HCT116 (cell line): Measurements from ENCODE around the gene SLC12A5. TPM values are rescaled to one million over a fixed set of nuclear protein-coding genes. Genes with fewer than 3 reads are reported as not detected.

ENCODE experiments used
- ATAC-seq: fragments of 200-7000 bp; cut with Tn5 transposase; 2 replicates; pipeline ENCODE4 v1.9.1; 2020; ENCODE audit warnings: mild to moderate bottlenecking, moderate library complexity
- BruUV-seq: library from RNA; stranded (reverse); fragments of 400-500 nt; replicated peaks from 2 replicates; lab custom pipeline; 2021; lab: Mats Ljungman, UMichigan
- CTCF ChIA-PET: fragments of 300-600 bp; sonication (Branson Sonifier 250); formaldehyde crosslinking; loops from one replicate; lab custom pipeline; 2021; ENCODE audit warnings: antibody characterized with exemption; lab: Charles Lee
- POLR2A ChIA-PET: fragments of 300-600, 350-600 bp; sonication (Branson Sonifier 250); formaldehyde crosslinking; loops from one replicate; lab custom pipeline; 2021; ENCODE audit warnings: antibody characterized with exemption; lab: Charles Lee
- RAD21 ChIA-PET, 2 experiments: fragments of 300-600 bp; sonication (Branson Sonifier 250); formaldehyde crosslinking; loops; one replicate each; lab custom pipeline; 2023; ENCODE audit warnings: low total read pairs in 2 of 2; ENCODE audit not compliant: uncharacterized antibody in 2 of 2, unreplicated experiment in 2 of 2, low non-redundant PET in 1 of 2; lab: Charles Lee
- DNase-seq: peaks from one replicate; pipeline ENCODE4 v3.0.0-alpha.2; 2010; ENCODE audit warnings: low read depth, low spot score
- H2AFZ ChIP-seq: fragments of 200-600 bp; shearing (Covaris generic), sonication (generic); 2 replicates; pipeline ENCODE4 v1.6.1; 2017; ENCODE audit warnings: low read depth, mixed run types, mixed read lengths, antibody characterized with exemption, low read length; ENCODE audit not compliant: poor library complexity, severe bottlenecking
- H3K27ac ChIP-seq: 2 replicates; pipeline ENCODE4 v1.5.1; 2012; ENCODE audit warnings: low read depth, low read length
- H3K27me3 ChIP-seq: fragments of 200-600 bp; sonication (generic); 2 replicates; pipeline ENCODE4 v1.6.1; 2016; ENCODE audit warnings: mixed run types, low read length, mixed read lengths; ENCODE audit not compliant: insufficient read depth
- H3K36me3 ChIP-seq, 2 experiments: fragments of 200-500 bp in 1 of 2; fragments of 200-600 bp in 1 of 2; sonication (Bioruptor generic) in 1 of 2; sonication (generic) in 1 of 2; 2 replicates each; pipeline versions ENCODE4 v1.5.1 to v1.6.1; 2014 to 2016; ENCODE audit warnings: low read length in 2 of 2, inconsistent platforms in 1 of 2, mixed read lengths in 1 of 2, mixed run types in 1 of 2; ENCODE audit not compliant: insufficient read depth in 2 of 2, control insufficient read depth in 1 of 2
- H3K4me1 ChIP-seq, 2 experiments: fragments of 200-600 bp in 1 of 2; sonication (generic) in 1 of 2; 2 replicates each; pipeline versions ENCODE4 v1.5.1 to v1.6.1; 2012 to 2017; ENCODE audit warnings: low read length in 2 of 2, inconsistent platforms in 1 of 2, mild to moderate bottlenecking in 1 of 2, mixed read lengths in 1 of 2, mixed run types in 1 of 2, moderate library complexity in 1 of 2; ENCODE audit not compliant: insufficient read depth in 2 of 2, control insufficient read depth in 1 of 2
- H3K4me2 ChIP-seq: fragments of 200-600 bp; sonication (generic); 2 replicates; pipeline ENCODE4 v1.6.1; 2017; ENCODE audit warnings: mixed run types, low read length, mixed read lengths
- H3K4me3 ChIP-seq, 2 experiments: fragments of 200-600 bp in 1 of 2; sonication (generic) in 1 of 2; replicated peaks in 1 of 2; 2 replicates each; pipeline ENCODE4 v1.5.1; 2011 to 2016; ENCODE audit warnings: low read length in 2 of 2, control low read depth in 1 of 2, low read depth in 1 of 2, mild to moderate bottlenecking in 1 of 2, mixed read lengths in 1 of 2, mixed run types in 1 of 2
- H3K79me2 ChIP-seq: fragments of 200-600 bp; sonication (generic); 2 replicates; pipeline ENCODE4 v1.6.1; 2017; ENCODE audit warnings: mild to moderate bottlenecking, mixed run types, low read length, moderate library complexity, mixed read lengths; ENCODE audit not compliant: insufficient read depth
- H3K9ac ChIP-seq: fragments of 200-600 bp; sonication (generic); 2 replicates; pipeline ENCODE4 v1.6.1; 2016; ENCODE audit warnings: low read length, mixed read lengths
- H3K9me2 ChIP-seq: fragments of 200-600 bp; sonication (generic), shearing (Covaris generic); 2 replicates; pipeline ENCODE4 v1.6.1; 2017; ENCODE audit warnings: mixed run types, mild to moderate bottlenecking, moderate library complexity; ENCODE audit not compliant: insufficient read depth
- H3K9me3 ChIP-seq, 2 experiments: fragments of 200-500 bp in 1 of 2; fragments of 200-600 bp in 1 of 2; sonication (Bioruptor generic) in 1 of 2; sonication (generic) in 1 of 2; 2 replicates each; pipeline ENCODE4 v1.6.1; 2014 to 2017; ENCODE audit warnings: low read length in 2 of 2, mixed read lengths in 2 of 2, inconsistent platforms in 1 of 2, low read depth in 1 of 2, mild to moderate bottlenecking in 1 of 2, mixed run types in 1 of 2, moderate library complexity in 1 of 2; ENCODE audit not compliant: control insufficient read depth in 1 of 2, insufficient read depth in 1 of 2
- H4K20me1 ChIP-seq: fragments of 200-600 bp; sonication (generic), shearing (Covaris generic); 2 replicates; pipeline ENCODE4 v1.6.1; 2017; ENCODE audit warnings: mixed run types, mild to moderate bottlenecking, moderate library complexity; ENCODE audit not compliant: insufficient read depth
- ATF3 ChIP-seq: IDR thresholded peaks from 2 replicates; pipeline ENCODE4 v1.6.1; 2012
- CBX3 ChIP-seq: IDR thresholded peaks from 2 replicates; pipeline ENCODE4 v1.6.1; 2012; ENCODE audit warnings: low read depth
- CEBPB ChIP-seq: IDR thresholded peaks from 2 replicates; pipeline ENCODE4 v1.6.1; 2012; ENCODE audit warnings: low read depth
- CTCF ChIP-seq, 3 experiments: fragments of 200-600 bp in 1 of 3; sonication (generic) in 1 of 3; IDR thresholded peaks in 2 of 3; conservative IDR thresholded peaks in 1 of 3; 2 replicates each; pipeline ENCODE4 v1.5.1; 2012 to 2017; ENCODE audit warnings: low read depth in 2 of 3, low read length in 2 of 3, antibody characterized with exemption in 1 of 3, borderline replicate concordance in 1 of 3, control low read depth in 1 of 3, mild to moderate bottlenecking in 1 of 3, mixed read lengths in 1 of 3, mixed run types in 1 of 3, moderate library complexity in 1 of 3; ENCODE audit not compliant: insufficient read depth in 1 of 3
- ELF1 ChIP-seq: IDR thresholded peaks from 2 replicates; pipeline ENCODE4 v1.6.1; 2012; ENCODE audit warnings: low read depth, borderline replicate concordance
- EZH2phosphoT487 ChIP-seq: fragments of 200-600 bp; IDR thresholded peaks from 2 replicates; pipeline ENCODE4 v1.6.1; 2018; ENCODE audit warnings: antibody characterized with exemption, borderline replicate concordance
- FOSL1 ChIP-seq: IDR thresholded peaks from 2 replicates; pipeline ENCODE4 v1.6.1; 2012; ENCODE audit warnings: low read depth
- JUND ChIP-seq: IDR thresholded peaks from 2 replicates; pipeline ENCODE4 v1.6.1; 2012
- POLR2A ChIP-seq: IDR thresholded peaks from 2 replicates; pipeline ENCODE4 v1.7.0; 2011; ENCODE audit warnings: borderline replicate concordance; ENCODE audit not compliant: insufficient read depth, insufficient read length; ENCODE audit errors: extremely low read depth
- POLR2AphosphoS5 ChIP-seq: IDR thresholded peaks from 2 replicates; pipeline ENCODE4 v1.6.1; 2011; ENCODE audit warnings: mild to moderate bottlenecking, low read depth, low read length, moderate library complexity
- RAD21 ChIP-seq: IDR thresholded peaks from 2 replicates; pipeline ENCODE4 v1.6.1; 2012; ENCODE audit warnings: low read depth, mild to moderate bottlenecking
- SP1 ChIP-seq: IDR thresholded peaks from 2 replicates; pipeline ENCODE4 v1.6.1; 2012; ENCODE audit warnings: low read depth
- SRF ChIP-seq: IDR thresholded peaks from 2 replicates; pipeline ENCODE4 v1.6.1; 2012; ENCODE audit warnings: low read depth
- TCF7L2 ChIP-seq: IDR thresholded peaks from 2 replicates; pipeline ENCODE4 v1.7.0; 2011; ENCODE audit warnings: borderline replicate concordance, inconsistent platforms; ENCODE audit not compliant: insufficient read depth, insufficient read length; ENCODE audit errors: extremely low read depth
- ZBTB33 ChIP-seq: IDR thresholded peaks from 2 replicates; pipeline ENCODE4 v1.6.1; 2011; ENCODE audit warnings: mild to moderate bottlenecking, low read length, moderate library complexity; ENCODE audit not compliant: insufficient replicate concordance; ENCODE audit errors: extremely low read depth
- ZFX ChIP-seq: fragments of 450-650 bp; IDR thresholded peaks from 2 replicates; pipeline ENCODE4 v1.6.1; 2017
- ZNF274 ChIP-seq: fragments of 200-500 bp; sonication (Bioruptor generic); IDR thresholded peaks from 2 replicates; pipeline ENCODE4 v1.6.1; 2014; ENCODE audit warnings: mild to moderate bottlenecking, low read depth, low read length, inconsistent platforms
- intact Hi-C: fragments of 100-400 bp; cut with micrococcal nuclease; formaldehyde crosslinking; loops from 2 replicates; pipeline ENCODE4 v1.10.0; 2022
- total RNA-seq: library from RNA; stranded (reverse); gene quantifications from one replicate; pipeline ENCODE4 v1.2.1, GENCODE V29; 2021; ENCODE audit not compliant: unreplicated experiment

SLC12A5 gene
- total RNA-seq, 1 experiment from 2014 or later: 1.9 TPM

- Histone ChIP-seq H3K9me2 (no peaks in the 10 kb centered on the region), H2AFZ (no peak overlapping the region), H4K20me1 (no peaks in the 10 kb centered on the region), H3K9ac (no peak overlapping the region), H3K27me3 (peaks cover 7% of the 10 kb centered on the region; the same call in 1 of the 2 replicates), H3K4me2 (no peak overlapping the region), H3K4me3 (no peak overlapping the region), H3K36me3 (peaks cover 0 to 4% of the 10 kb centered on the region in 2 experiments; a peak in 2 of 4 replicates), H3K9me3 (no peaks in the 10 kb centered on the region), H3K27ac (no peak overlapping the region), H3K79me2 (no peaks in the 10 kb centered on the region), H3K4me1 (no peaks in the 10 kb centered on the region)
- BruUV-seq: no TSS peak
- TF ChIP-seq FOSL1: no peak
- no peak for TF ChIP-seq POLR2A
- no peak for TF ChIP-seq ATF3
- TF ChIP-seq CBX3: no peak
- no peak for TF ChIP-seq JUND
- TF ChIP-seq CTCF (IDR thresholded peaks at IDR 0.05 in 2 of 3, conservative IDR thresholded peaks at IDR 0.05 in 1 of 3; ENCODE audit: borderline replicate concordance in 1 of 3, insufficient read depth in 1 of 3, low read depth in 2 of 3, low read length in 2 of 3): no peak
- TF ChIP-seq ELF1: no peak
- TF ChIP-seq SP1: no peak
- TF ChIP-seq ZBTB33: no peak
- TF ChIP-seq SRF: no peak
- no peak for TF ChIP-seq ZNF274
- TF ChIP-seq ZFX: no peak
- TF ChIP-seq POLR2AphosphoS5: no peak
- TF ChIP-seq RAD21: no peak
- no peak for TF ChIP-seq EZH2phosphoT487
- no peak for TF ChIP-seq TCF7L2
- TF ChIP-seq CEBPB: no peak
- intact Hi-C loops: no loop called here
- DNase-seq: no peak
- ChIA-PET RAD21 (no interaction called here), CTCF (no interaction called here), POLR2A (no interaction called here)
- ATAC-seq: no peak
These were observed 27.2 kb downstream of the SLC12A5 start for GRCh38 chr20:46056027-46056833.
